ENCODE measurements around the gene TPM3.
A peak's percentile ranks its signal among the peaks of the same experiment; 100 is the strongest.
"Not testable (repeated sequence)": the region's sequence is repeated elsewhere in the genome, so short reads cannot be mapped to it uniquely, and the experiment has no call there.

TPM3 gene

DNA sequence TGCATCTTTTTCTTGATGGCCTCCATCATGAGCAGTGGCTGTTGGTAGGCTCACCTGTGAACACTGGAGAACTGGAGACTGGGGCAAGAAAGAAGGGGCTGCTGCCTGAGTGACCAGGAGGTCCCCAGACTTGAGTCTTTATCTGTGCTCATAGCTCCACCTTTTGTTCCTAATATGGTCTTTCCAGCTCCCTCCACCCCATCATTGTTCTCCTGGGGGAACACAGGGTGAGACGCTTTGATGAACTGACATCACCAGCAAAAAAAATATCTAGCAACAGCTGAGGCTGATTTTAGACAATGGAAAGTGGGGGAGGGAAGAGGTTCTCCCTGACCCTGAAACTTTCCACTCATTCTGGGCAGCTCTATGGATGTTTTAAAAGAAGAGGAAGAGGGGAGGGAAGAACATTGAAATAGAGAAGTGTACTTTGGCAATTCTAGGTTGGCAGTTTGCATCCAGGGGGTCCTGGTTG, at the start of gene TPM3:
TSS of gene TPM3 (minus strand) at position 111 of the 472 bp plus-strand sequence. CDS start at position 29, 82 bp downstream.
- no peak for DNase-seq

DNA sequence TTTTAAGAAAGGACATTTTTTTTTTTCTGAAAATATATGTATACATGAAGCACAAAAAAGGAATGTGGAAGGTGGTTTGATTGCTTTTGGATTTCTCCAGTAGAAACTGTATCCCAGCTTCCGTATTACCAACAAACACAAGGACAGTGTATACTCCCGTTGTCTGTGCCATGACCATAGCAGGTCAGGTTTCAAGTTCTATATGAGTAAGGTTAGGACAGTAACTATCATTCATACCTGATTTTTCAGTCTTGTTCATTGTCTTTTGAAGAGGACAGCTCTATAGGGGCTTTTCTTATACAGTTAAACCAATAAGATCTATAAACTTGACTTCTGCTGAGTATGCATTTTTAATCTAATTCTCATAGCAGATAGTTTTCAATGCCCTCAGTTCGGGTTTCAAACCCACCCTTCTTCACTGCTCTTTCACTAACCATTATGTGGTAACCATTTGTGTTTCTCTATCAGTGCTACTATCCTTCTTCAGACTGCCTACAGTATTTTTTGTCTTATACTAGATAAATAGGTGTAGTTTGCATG, 48.5 kb upstream of the TPM3 start:
- DNase-seq = no peak

DNA sequence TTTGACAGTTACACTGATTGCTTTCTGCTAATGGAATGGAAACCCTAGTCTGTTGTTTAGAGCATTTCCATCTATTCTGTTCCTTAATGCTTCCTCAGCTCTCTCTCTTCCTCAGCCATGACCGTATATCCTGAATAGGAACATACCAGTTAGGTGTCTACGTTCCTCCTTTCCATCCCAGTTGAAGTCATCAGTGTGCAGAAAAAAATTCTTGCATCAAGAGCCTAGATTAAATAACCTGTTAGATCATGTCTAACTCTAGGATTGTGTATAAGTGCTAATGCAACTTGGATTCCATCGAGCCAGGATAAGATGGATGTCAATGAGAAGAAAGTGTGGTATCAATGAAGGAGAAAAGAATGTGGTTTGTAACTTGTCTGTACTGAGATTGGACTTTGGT, 47.6 kb upstream of the TPM3 start:
- DNase-seq = no peak

DNA sequence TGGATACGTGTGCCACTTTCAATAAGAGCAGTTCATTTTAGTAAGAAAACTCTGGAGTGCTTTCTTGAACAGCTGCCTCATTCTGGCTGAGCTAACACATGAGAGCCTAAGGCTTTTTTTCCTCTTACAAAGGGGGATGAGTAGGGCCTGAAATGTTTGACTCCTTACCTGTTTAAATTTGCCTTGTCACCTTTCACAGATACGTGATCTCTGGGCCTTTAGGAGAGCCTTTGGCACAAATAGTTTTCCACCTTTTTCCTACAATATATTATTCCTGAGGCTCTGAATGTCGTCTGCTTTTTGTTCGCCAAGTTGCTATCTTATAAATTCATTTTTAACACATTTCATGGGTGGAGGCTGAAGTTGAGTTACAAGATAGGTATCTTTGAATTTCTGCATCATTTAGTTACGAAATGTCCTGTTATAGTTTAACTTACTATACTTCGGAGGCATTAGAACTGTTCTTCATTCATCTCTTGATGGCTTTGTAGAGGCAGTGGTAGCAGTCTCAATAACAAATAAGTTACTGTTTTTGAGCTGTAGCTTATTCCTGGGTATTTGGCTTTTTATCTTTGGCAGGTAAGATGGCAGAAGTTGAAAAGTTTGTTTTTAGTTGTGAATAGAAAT, 46.1 kb upstream of the TPM3 start:
- no peak for DNase-seq

DNA sequence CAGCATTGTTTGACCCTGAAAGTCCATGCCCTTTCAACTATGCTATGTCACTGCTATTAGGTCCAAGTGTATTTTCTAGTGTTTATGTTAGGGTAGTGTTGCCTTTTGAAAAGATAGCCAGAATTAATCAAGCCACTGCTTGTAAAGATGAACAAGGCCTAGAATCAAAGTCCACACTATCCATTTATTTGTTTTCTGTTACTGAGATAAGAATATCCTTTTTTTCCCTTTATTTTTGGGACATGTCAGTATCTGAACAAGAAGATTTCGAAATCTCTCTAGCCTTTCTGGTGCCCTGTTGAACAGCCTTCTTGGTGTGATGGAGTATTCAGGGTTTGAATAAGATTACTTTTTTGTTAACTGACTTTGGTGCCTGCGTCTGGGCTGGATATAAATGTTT, 45.5 kb upstream of the TPM3 start:
- DNase-seq = no peak

DNA sequence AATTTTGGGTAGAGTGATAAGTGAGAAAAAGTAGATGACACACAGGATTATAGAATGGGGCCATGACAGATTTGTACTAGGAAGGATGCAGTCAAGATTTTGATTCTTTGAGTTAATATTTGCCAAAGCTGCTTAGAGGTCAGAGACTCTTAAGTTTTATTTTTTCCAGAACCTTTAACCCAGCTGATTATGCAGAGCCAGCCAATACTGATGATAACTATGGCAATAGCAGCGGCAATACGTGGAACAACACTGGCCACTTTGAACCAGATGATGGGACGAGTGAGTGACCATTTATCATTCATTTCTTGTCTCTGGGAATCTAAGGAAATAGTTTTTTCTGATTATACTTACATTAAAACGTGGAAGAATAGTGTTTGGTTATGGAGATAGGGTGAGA, 45.0 kb upstream of the TPM3 start:
- DNase-seq = no peak

DNA sequence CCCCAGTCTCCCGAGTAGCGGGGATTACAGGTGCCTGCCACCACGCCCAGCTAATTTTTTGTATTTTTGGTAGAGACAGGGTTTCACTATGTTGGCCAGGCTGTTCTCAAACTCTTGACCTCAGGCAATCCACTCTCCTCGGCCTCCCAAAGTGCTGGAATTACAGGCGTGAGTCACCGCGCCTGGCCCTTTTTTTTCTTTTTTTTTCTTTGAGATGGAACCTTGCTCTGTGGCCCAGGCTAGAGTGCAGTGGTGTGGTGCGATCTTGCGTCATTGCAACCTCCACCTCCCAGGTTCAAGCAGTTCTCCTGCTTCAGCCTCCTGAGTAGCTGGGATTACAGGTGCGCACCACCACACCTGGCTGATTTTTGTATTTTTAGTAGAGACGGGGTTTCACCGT, 41.2 kb upstream of the TPM3 start:
- DNase-seq = not testable (repeated sequence)

DNA sequence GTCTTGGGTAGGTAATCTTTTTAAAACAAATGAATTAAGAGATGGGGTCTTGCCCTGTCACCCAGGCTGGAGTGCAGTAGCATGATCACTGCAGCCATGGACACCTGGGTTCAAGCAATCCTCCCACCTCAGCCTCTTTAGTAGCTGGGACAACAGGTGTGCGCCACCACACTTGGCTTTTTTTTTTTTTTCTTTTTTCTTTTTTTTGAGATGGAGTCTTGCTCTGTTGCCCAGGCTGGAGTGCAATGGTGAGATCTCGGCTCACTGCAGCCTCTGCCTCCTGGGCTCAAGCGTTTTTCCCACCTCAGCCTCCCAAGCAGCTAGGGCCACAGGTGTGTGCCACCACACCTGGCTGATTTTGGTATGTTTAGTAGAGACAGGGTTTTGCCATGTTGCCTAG, 39.2 kb upstream of the TPM3 start:
- not testable (repeated sequence) for DNase-seq

DNA sequence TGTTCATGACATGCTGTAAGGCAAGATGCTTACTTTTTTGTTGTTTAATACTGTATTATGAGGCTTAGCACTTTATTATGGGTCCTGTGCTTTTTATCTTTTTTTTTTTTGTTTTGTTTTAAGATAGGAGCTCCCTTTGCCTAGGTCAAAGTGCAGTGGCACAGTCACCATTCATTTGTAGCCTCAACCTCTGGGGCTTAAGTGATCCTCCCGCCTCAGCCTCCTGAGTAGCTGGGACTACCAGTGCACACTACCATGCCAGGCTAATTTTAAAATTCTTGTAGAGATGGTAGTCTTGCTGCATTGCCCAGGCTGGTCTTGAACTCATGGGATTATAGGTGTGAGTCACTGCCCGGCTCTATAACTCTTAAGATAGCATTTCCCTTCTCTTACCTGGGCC, 33.5 kb upstream of the TPM3 start:
- no peak for DNase-seq

DNA sequence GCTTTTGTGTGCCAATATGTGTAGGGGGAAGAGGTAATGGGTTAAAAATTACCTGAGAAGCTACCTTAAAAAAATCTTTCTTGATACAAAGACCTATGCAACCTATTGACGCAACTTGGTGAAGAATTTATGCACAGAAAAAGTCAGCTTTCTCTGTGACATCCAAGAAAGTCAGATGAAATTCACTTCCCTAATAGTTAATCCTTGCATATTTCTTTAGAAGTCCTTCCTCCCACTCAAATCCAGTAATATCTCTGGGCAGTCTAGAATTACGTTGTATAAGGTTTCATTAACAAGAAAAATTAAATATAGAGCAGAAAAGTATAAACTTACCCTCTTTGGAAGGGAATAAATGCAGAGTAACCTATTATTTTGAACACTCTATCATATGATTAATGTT, 31.7 kb upstream of the TPM3 start:
- DNase-seq = no peak

DNA sequence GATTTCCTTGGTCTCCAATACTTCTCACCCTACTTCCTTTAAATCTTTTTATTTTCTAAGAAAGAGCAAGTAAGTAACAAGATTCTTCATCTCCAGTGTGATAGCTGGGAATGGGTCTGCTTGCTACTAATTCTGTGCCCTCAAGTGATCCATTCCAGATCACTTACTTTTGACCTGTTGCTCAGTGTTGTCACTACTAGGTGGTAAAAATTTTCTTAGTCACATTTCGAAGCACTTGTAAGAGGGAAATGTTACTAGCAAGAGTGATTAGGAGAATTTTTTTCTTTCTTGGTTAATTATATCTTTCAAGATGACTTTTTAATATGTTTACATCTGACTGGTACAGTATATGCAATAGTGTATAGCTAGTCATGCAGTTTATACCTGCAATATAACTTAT, 31.0 kb upstream of the TPM3 start:
- no peak for DNase-seq

DNA sequence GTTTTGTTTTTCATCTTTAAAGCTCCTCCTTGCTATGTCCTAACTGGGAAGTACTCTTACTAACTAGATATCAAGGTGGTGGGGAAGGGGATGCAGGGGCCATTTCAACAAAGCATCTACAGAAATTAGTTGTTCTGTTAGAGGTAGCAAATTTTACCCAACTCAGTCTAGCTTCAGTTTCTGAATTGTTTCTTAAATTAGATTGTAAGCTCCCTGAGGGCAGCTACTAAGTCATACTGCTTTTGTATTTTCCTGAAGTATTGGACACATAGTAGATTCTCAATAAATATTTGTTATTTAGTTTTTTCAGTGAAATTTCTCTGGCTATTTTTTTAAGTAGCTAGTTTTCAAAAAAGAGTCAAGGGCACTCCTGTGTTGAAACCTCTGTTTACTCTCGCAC, 30.6 kb upstream of the TPM3 start:
- DNase-seq = no peak

DNA sequence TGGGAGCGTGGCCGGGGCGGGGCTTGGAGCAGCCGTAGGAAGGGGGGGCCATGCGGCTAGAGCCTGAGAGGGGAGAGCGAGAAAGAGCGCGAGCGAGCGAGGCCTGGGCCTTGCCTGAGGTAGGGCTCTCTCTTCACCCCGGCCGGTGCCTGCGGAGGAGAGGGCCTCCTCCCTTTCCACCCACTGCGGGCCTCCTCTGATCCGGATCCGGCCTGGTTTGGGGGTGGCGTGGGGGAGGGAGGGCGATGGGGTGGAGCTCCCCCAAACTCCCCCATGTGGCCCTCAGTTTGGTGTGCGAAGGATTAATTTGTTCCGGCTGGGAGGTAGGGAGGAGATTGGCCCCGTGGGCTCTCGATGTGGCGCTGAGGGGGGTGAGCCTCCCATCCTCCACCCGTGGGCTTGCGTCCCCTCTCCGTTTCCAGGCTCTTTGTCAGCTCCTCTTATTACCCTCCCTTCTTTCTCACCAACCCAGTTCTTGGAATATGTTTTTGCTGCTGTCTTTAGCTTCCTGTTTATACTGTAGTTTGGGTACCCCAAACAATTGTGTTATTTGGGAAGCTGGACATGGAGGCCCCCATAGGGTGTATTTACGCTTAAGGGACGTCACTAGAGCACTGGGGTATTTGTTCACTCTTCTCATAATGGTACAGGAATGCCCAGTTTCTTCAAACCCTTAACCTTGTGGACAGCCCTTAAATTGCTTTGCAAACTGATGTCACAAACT, 29.5 kb upstream of the TPM3 start:
- DNase-seq = peak; percentile 72

DNA sequence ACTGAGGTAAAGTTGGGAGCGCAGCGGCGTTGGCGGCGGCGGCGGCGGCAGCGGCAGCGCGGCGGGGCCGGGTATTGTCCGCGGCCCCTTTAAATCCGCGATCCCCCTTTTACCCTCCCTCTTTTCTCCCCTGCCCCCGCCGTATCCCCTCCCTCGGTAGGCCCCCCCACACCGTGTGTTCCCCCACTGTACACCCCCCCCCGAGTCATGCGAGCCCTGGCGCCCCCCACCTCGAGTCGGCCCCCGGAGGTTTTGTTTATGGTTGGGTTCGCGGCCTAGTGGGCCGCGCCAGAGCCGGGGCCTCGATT, 29.0 kb upstream of the TPM3 start:
- DNase-seq = no peak

DNA sequence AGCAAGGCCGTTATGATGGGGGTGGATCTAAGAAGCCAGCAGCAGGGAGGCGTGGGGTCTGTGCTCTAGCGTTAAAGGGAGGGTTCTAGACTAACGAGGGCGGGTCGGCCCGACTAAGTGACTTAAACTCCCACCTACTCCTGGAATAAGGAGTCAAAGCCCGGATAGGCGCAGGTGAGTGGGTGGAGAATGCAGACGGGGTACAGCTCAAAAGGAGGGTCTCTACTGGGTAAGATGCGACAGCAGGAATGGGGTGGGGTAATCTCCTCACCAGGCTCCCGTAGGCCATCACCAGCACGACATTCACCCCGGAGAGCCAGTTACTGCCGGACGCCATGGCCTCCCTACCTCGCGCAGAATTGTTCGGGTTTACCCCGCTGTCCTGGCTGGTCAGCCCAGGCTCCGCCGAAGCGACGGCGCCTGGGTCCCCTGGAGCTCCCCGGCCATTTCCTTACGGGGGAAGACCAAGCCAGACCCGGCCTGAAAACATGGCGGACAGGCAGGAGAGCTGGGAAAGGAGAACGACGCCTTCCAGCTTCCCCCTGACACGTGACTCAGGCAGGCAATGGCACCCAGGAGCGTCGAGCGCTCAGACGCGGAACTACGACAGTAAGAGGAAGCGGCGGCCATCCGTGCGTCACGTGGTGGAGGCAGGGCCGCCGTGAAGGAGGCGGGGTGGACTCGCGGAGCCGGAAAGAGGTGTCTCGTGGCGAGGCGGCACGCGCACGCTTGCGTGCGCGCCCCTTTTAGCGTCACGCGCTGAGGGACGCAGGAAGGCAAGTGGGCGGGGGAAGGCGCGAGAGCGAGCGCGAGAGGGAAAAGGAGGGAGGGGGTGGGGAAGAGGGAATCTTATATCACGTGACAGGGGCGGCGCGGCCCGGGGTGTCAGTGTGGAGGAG, 28.4 kb upstream of the TPM3 start, which contains the start of gene UBAP2L:
TSS of gene UBAP2L (plus strand) at position 885 of the 899 bp plus-strand sequence. CDS start 4,169 bp downstream, outside the sequence.
- DNase-seq = peak; percentile 98

DNA sequence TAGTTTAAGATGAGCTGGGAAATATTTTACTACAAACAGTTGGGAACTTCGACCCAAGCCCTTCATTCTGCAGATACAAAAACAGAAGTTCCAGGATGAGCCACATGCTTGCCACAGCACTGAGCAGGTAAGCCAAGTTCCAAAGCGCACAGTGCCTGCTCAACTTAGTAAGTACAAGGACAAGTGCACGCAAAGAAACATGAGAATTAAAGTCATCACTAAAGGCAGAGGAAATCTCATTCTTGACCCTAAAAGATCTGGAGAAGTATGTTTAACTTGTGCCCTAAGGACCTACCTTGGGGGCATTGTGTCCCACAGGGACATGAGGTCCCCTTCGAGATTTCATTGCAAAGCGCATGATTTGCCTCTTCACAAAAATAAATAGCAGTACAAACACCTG, 27.6 kb upstream of the TPM3 start:
- DNase-seq = no peak

DNA sequence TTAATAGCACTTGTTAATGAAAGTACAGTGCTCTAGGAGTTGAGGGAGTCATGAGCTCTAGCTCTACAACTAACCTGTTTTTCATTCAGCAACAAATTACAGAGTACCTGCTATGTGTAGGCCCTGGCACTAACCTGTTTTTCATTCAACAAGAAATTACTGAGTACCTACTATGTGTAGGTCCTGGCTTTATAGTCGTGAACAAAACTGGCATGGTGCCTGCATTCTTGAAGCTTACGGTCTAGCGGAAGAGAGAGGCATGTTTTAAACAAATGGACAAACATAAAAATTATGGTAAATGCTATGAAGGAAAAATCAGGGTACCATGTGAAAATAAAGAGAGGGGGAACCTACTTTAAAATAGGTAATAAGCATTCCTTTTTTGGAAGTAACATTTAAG, 26.6 kb upstream of the TPM3 start:
- DNase-seq = no peak

DNA sequence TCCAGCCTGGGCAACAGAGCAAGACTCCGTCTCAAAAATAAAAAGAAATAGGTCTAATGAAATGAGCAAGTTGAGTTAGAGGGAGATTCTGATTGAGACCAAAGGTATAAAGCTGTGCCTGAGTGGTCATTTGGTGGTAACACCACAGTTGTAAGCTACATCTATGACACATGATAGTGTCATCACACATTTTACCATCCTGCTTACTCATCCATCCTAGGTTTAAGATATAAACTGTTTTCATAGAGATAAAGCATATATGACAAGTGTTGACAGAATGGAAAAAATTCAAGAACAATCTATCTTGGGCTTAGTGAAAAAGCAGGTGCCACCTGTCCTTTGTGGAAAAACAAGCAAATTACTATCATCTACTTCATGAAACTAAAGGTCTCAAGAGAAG, 21.4 kb upstream of the TPM3 start:
- DNase-seq = no peak

DNA sequence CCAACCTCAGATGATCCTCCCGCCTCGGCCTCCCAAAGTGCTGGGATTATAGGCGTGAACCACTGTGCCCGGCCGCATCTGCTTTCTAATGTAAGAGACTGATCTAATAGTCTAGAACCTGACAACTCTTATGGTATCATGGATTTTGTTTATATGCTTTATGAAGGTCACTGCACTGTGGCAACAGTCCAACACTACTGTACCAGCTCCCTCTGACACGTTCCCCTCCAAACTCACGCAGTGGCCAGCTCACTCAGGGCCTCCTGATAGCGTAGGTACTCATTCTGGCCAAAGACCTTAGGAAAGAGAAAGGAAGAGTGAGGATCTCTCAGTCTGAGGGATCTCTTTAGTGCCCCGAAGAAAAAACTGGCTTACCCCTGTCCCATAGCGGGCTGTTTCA, 20.2 kb upstream of the TPM3 start:
- DNase-seq = no peak

DNA sequence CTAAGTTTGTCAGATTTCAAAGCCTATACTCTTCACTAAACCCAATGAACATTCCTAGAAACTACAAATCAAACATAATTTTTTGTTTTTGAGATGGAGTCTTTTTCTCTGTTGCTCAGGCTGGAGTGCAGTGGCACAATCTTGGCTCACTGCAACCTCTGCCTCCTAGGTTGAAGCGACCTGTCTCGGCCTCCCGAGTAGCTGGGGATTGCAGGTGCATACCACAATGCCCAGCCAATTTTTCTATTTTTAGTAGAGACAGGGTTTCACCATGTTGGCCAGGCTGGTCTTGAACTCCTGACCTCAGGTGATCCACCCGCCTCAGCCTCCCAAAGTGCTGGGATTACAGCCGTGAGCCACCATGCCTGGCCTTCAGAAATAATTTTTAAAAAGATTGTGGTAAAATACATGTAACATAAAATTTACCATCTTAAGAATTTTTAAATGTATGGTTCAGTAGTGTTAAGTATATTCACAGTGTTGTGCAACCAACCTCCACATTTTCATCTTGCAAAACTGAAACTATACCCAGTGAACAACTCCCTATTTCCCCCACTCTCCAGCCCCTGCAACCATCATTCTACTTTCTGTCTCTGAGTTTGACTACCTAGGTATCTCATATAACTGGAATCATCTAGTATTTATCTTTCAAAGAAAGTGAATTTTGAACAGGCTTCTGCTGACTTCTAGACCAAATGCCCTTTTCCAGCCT, 16.9 kb upstream of the TPM3 start:
- DNase-seq = no peak

DNA sequence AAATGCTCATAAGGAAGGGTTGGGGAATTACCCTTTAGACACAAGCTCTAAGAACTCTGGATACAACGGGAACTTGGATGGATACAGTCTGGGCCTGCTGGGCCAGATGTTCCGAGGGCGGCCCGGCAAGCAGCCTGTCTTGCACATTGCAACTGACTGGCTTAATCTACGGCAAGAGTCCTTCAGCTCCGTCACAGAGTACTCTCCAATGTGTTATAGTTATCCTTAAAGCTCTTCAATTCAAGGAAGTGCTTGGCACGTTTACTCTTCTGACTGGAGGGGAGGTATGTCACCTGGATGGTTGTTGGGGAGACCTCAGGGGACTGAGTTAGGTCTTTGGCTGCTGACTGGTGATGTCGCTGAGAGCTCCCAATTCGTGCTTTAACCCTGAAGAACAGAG, 15.4 kb upstream of the TPM3 start:
- DNase-seq = no peak

DNA sequence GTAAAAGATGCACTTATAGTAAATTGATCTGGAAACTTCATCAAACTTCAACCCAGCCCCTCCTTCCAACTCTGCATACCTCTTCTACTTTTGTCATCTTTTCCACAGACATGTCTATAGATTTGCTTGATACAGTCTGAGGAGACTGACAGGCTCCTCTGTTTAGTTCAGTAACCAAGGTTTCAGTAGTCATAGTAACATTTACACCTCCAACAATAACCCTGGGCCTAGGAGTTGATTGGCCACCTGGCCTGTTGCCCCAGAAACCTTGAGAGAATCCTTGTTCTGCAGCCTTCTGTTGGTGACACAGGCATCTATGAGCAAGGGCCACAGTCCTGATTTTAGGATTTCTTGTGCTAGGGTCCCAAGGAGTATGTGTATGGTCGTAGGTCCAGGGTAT, 14.3 kb upstream of the TPM3 start, which contains the start of gene CFAP141:
TSS of gene CFAP141 (minus strand) at position 138 of the 400 bp plus-strand sequence. CDS start at position 112, 26 bp downstream.
- no peak for DNase-seq

DNA sequence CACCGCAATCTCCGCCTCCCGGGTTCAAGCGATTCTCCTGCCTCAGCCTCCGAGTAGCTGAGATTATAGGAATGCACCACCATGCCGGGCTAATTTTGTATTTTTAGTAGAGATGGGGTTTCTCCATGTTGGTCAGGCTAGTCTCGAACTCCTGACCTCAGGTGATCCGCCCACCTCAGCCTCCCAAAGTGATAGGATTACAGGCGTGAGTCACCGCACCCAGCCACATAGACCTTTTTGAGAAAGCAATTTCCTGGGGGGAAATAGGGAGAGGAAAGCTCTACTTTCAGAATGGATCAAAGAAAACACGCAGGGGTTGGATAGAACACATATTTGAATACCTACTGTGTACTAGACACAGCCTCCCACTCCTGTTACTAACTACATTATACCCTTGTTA, 13.9 kb upstream of the TPM3 start:
- DNase-seq = not testable (repeated sequence)
